ENCODE measurements around the gene PKN1.

Gene PKN1

GRCh38 chr19:14406645-14407401 lies 26.3 kb upstream of the PKN1 start:
- no peak for DNase-seq

- no peak for DNase-seq
These were observed 25.3 kb upstream of the PKN1 start for GRCh38 chr19:14407605-14408484.

GRCh38 chr19:14408491-14409145 lies 24.5 kb upstream of the PKN1 start:
- DNase-seq = no peak

GRCh38 chr19:14409146-14410023 lies 23.7 kb upstream of the PKN1 start:
- no peak for DNase-seq

- DNase-seq = no peak
These were observed 22.7 kb upstream of the PKN1 start for GRCh38 chr19:14410091-14411051.

- no peak for DNase-seq
These were observed 21.8 kb upstream of the PKN1 start for GRCh38 chr19:14411161-14411937.

GRCh38 chr19:14411938-14412245 lies 21.2 kb upstream of the PKN1 start:
- DNase-seq = no peak

GRCh38 chr19:14412324-14412995 lies 20.6 kb upstream of the PKN1 start:
- no peak for DNase-seq

- no peak for DNase-seq
These were observed 20.0 kb upstream of the PKN1 start for GRCh38 chr19:14412996-14413692.

- no peak for DNase-seq
These were observed 19.4 kb upstream of the PKN1 start for GRCh38 chr19:14413693-14414181.

- DNase-seq = no peak
These were observed 18.0 kb upstream of the PKN1 start for GRCh38 chr19:14414926-14415690.

GRCh38 chr19:14416817-14417231 lies 16.3 kb upstream of the PKN1 start:
- DNase-seq = no peak

GRCh38 chr19:14418856-14419105 lies 14.3 kb upstream of the PKN1 start:
- DNase-seq = peak in 1 of 14 donors; percentile 49

- peak; percentile 53 to 98 (median 96) for DNase-seq
These were observed 13.8 kb upstream of the PKN1 start, which contains the start of gene DDX39A for GRCh38 chr19:14419106-14419813. TSS of gene DDX39A (minus strand) at chr19:14419341. CDS start at chr19:14413220, 6,121 bp downstream.

- DNase-seq = no peak
These were observed 7.4 kb upstream of the PKN1 start for GRCh38 chr19:14425696-14426138.

GRCh38 chr19:14427461-14427860 lies 5.6 kb upstream of the PKN1 start:
- no peak for DNase-seq

- DNase-seq = no peak
These were observed 4.2 kb upstream of the PKN1 start for GRCh38 chr19:14428882-14429416.
